HepG2 (cell line): Measurements from ENCODE around the gene NAMPT. TPM values are rescaled to one million over a fixed set of nuclear protein-coding genes. Genes with fewer than 3 reads are reported as not detected.

Experiments used
- ATAC-seq: fragments of 200-7000 bp; cut with Tn5 transposase; 3 replicates; pipeline ENCODE4 v1.9.1; 2020; ENCODE audit warnings: mild to moderate bottlenecking, moderate library complexity
- BruUV-seq: library from RNA; stranded (reverse); fragments of 400-500 nt; replicated peaks from 2 replicates; lab custom pipeline; 2021; lab: Mats Ljungman, UMichigan
- CTCF ChIA-PET: fragments of 300-600 bp; formaldehyde crosslinking; extraction: SDS; loops from one replicate; lab custom pipeline; 2021; ENCODE audit warnings: low total read pairs, inconsistent platforms, low intra/inter-chr PET ratio; lab: Yijun Ruan, JAX
- POLR2A ChIA-PET: fragments of 350-600 bp; sonication (Branson Sonifier 250); formaldehyde crosslinking; loops from one replicate; lab custom pipeline; 2020; ENCODE audit warnings: antibody characterized with exemption, inconsistent platforms; lab: Yijun Ruan, JAX
- DNase-seq: peaks from one replicate; pipeline ENCODE4 v3.0.0-alpha.2; 2015; ENCODE audit warnings: low spot score
- FAIRE-seq: peaks from 3 replicates; lab custom pipeline; 2011; peaks lifted over from hg19 to GRCh38; lab: Jason Lieb, UNC
- H2AFZ ChIP-seq: one replicate; pipeline ENCODE4 v1.6.1; 2011; ENCODE audit warnings: low read length, inconsistent platforms
- H3K27ac ChIP-seq: fragments of 300-600 bp; 3 replicates; pipeline ENCODE4 v1.8.0; 2011; ENCODE audit warnings: mixed run types, mild to moderate bottlenecking, mixed read lengths, low read length, inconsistent platforms; ENCODE audit not compliant: insufficient read depth; ENCODE audit errors: extremely low read length
- H3K27me3 ChIP-seq, 2 experiments: fragments of 200-600 bp in 1 of 2; 2 replicates in 1 of 2; 3 replicates in 1 of 2; pipeline versions ENCODE4 v1.6.0 to v1.8.0; 2011; ENCODE audit warnings: low read length in 2 of 2, mild to moderate bottlenecking in 2 of 2, moderate library complexity in 2 of 2, inconsistent platforms in 1 of 2; ENCODE audit not compliant: insufficient read depth in 2 of 2, control insufficient read depth in 1 of 2
- H3K36me3 ChIP-seq, 2 experiments: fragments of 200-600 bp in 1 of 2; replicated peaks in 1 of 2; 2 replicates in 1 of 2; 3 replicates in 1 of 2; pipeline versions ENCODE4 v1.5.1 to v1.8.0; 2011; ENCODE audit warnings: low read length in 2 of 2, inconsistent platforms in 1 of 2; ENCODE audit not compliant: insufficient read depth in 2 of 2, control insufficient read depth in 1 of 2
- H3K4me1 ChIP-seq: 2 replicates; pipeline ENCODE4 v1.5.1; 2012; ENCODE audit warnings: low read length, inconsistent platforms; ENCODE audit not compliant: insufficient read depth
- H3K4me2 ChIP-seq: 2 replicates; pipeline ENCODE4 v1.6.0; 2011; ENCODE audit warnings: low read depth, low read length, inconsistent platforms
- H3K4me3 ChIP-seq, 3 experiments: fragments of 200-600 bp in 1 of 3; sonication (generic), shearing (Covaris generic) in 1 of 3; replicated peaks in 1 of 3; 2 replicates each; pipeline ENCODE4 v1.5.1; 2011 to 2016; ENCODE audit warnings: low read length in 3 of 3, inconsistent platforms in 2 of 3, low read depth in 2 of 3, mild to moderate bottlenecking in 2 of 3, control low read depth in 1 of 3, mixed read lengths in 1 of 3; ENCODE audit not compliant: insufficient read depth in 1 of 3
- H3K79me2 ChIP-seq: one replicate; pipeline ENCODE4 v1.6.1; 2011; ENCODE audit warnings: low read length, inconsistent platforms; ENCODE audit not compliant: insufficient read depth
- H3K9ac ChIP-seq: 2 replicates; pipeline ENCODE4 v1.6.0; 2011; ENCODE audit warnings: mild to moderate bottlenecking, low read depth, low read length, inconsistent platforms; ENCODE audit not compliant: insufficient read depth
- H3K9me3 ChIP-seq: 2 replicates; pipeline ENCODE4 v1.5.1; 2012; ENCODE audit warnings: mild to moderate bottlenecking, low read length
- H4K20me1 ChIP-seq: 2 replicates; pipeline ENCODE4 v1.6.0; 2011; ENCODE audit warnings: inconsistent platforms, mild to moderate bottlenecking, low read length, moderate library complexity; ENCODE audit not compliant: insufficient read depth
- ARID2 ChIP-seq: sonication (generic); formaldehyde crosslinking; IDR thresholded peaks from 2 replicates; pipeline ENCODE4 v1.8.1; 2022; ENCODE audit warnings: mild to moderate bottlenecking, missing genetic modification reagents, borderline replicate concordance
- BRD4 ChIP-seq: sonication (generic); formaldehyde crosslinking; IDR thresholded peaks from 2 replicates; pipeline ENCODE4 v1.4.0; 2020; ENCODE audit warnings: missing genetic modification reagents
- BRF2 ChIP-seq: sonication (generic); formaldehyde crosslinking; IDR thresholded peaks from 2 replicates; pipeline ENCODE4 v1.8.1; 2022; ENCODE audit warnings: mild to moderate bottlenecking, missing genetic modification reagents
- FOSL2 ChIP-seq: sonication (generic); formaldehyde crosslinking; IDR thresholded peaks from 2 replicates; pipeline ENCODE4 v1.4.0; 2020; ENCODE audit warnings: missing genetic modification reagents
- HDAC1 ChIP-seq: sonication (generic); formaldehyde crosslinking; IDR thresholded peaks from 2 replicates; pipeline ENCODE4 v1.5.1; 2020; ENCODE audit warnings: mild to moderate bottlenecking, missing genetic modification reagents
- NBN ChIP-seq: fragments of 450-650 bp; conservative IDR thresholded peaks from 2 replicates; pipeline ENCODE4 v1.6.1; 2017
- NFKB2 ChIP-seq: sonication (generic); formaldehyde crosslinking; IDR thresholded peaks from 2 replicates; pipeline ENCODE4 v1.4.0; 2020; ENCODE audit warnings: missing genetic modification reagents, borderline replicate concordance
- SAP130 ChIP-seq: IDR thresholded peaks from 2 replicates; pipeline ENCODE4 v1.6.1; 2016; ENCODE audit warnings: low read depth
- ZC3H4 ChIP-seq: sonication (generic); formaldehyde crosslinking; IDR thresholded peaks from 2 replicates; pipeline ENCODE4 v1.4.0; 2020; ENCODE audit warnings: missing genetic modification reagents, borderline replicate concordance
- ZFY ChIP-seq: sonication (generic); formaldehyde crosslinking; IDR thresholded peaks from 2 replicates; pipeline ENCODE4 v1.4.0; 2020; ENCODE audit warnings: missing genetic modification reagents
- ZKSCAN8 ChIP-seq: IDR thresholded peaks from 2 replicates; pipeline ENCODE4 v1.6.1; 2016; ENCODE audit warnings: borderline replicate concordance, missing genetic modification reagents, missing compliant biosample characterization
- ZNF205 ChIP-seq: IDR thresholded peaks from 2 replicates; pipeline ENCODE4 v1.6.1; 2018; ENCODE audit warnings: missing biosample characterization, missing genetic modification reagents
- ZNF263 ChIP-seq: sonication (generic); formaldehyde crosslinking; IDR thresholded peaks from 2 replicates; pipeline ENCODE4 v1.4.0; 2020; ENCODE audit warnings: missing genetic modification reagents
- ZNF441 ChIP-seq: sonication (generic); formaldehyde crosslinking; IDR thresholded peaks from 2 replicates; pipeline ENCODE4 v1.7.0; 2021; ENCODE audit warnings: missing genetic modification reagents, borderline replicate concordance
- ZNF503 ChIP-seq: sonication (generic); formaldehyde crosslinking; IDR thresholded peaks from 2 replicates; pipeline ENCODE4 v1.4.0; 2020; ENCODE audit warnings: missing genetic modification reagents
- ZNF607 ChIP-seq: sonication (generic); formaldehyde crosslinking; IDR thresholded peaks from 2 replicates; pipeline ENCODE4 v1.5.1; 2020; ENCODE audit warnings: missing genetic modification reagents, mild to moderate bottlenecking, borderline replicate concordance
- WGBS: methylation state at CpG from one replicate; pipeline ENCODE4 v1.1.6; 2017; ENCODE audit warnings: low lambda C conversion rate; 5-methylcytosine and 5-hydroxymethylcytosine counted together
- in situ Hi-C: cut with HindIII; loops from 2 replicates; pipeline ENCODE4 v1.10.0; 2017; ENCODE audit warnings: low pct_unique_long_range_greater_than_20kb; ENCODE audit not compliant: extremely low pct_ligation_motif_present
- intact Hi-C: fragments of 100-400 bp; cut with micrococcal nuclease; formaldehyde crosslinking; loops from one replicate; pipeline ENCODE4 v1.10.0; 2022; ENCODE audit not compliant: unreplicated experiment
- polyA plus RNA-seq, 8 experiments: library from polyadenylated mRNA; depleted of rRNA in 3 of 8; stranded (reverse) in 7 of 8; unstranded in 1 of 8; fragments of >200 nt; fragmentation: Illumina TruSeq in 4 of 8; extraction: Trizol in 4 of 8; gene quantifications; 2 replicates each; pipeline versions ENCODE4 v1.2.1 to v1.2.3, GENCODE V29; 2011 to 2016; ENCODE audit warnings: low read depth in 4 of 8, missing spikeins in 1 of 8, mixed read lengths in 1 of 8; ENCODE audit not compliant: insufficient read depth in 1 of 8
- total RNA-seq, 5 experiments: library from RNA; depleted of rRNA; stranded (reverse); fragments of >200 nt; fragmentation: Illumina TruSeq; extraction: Trizol; gene quantifications; 2 replicates each; pipeline ENCODE4 v1.2.3, GENCODE V29; 2016; ENCODE audit warnings: low read depth in 1 of 5
- TF ChIP-seq, protein P1 (sequence below): sonication (generic); formaldehyde crosslinking; IDR thresholded peaks from 2 replicates; pipeline ENCODE4 v1.4.0; 2020; ENCODE audit warnings: mild to moderate bottlenecking, missing genetic modification reagents
- TF ChIP-seq, protein P2 (sequence below): sonication (generic); formaldehyde crosslinking; IDR thresholded peaks from 2 replicates; pipeline ENCODE4 v1.8.1; 2023; ENCODE audit warnings: missing genetic modification reagents, mild to moderate bottlenecking, borderline replicate concordance

NAMPT gene
- total and polyA plus RNA-seq, 2 of the 13 experiments (the other 11 are each of a cell fraction or from before 2014, with no cell fraction given), result 15.8 to 67.7 TPM

DNA sequence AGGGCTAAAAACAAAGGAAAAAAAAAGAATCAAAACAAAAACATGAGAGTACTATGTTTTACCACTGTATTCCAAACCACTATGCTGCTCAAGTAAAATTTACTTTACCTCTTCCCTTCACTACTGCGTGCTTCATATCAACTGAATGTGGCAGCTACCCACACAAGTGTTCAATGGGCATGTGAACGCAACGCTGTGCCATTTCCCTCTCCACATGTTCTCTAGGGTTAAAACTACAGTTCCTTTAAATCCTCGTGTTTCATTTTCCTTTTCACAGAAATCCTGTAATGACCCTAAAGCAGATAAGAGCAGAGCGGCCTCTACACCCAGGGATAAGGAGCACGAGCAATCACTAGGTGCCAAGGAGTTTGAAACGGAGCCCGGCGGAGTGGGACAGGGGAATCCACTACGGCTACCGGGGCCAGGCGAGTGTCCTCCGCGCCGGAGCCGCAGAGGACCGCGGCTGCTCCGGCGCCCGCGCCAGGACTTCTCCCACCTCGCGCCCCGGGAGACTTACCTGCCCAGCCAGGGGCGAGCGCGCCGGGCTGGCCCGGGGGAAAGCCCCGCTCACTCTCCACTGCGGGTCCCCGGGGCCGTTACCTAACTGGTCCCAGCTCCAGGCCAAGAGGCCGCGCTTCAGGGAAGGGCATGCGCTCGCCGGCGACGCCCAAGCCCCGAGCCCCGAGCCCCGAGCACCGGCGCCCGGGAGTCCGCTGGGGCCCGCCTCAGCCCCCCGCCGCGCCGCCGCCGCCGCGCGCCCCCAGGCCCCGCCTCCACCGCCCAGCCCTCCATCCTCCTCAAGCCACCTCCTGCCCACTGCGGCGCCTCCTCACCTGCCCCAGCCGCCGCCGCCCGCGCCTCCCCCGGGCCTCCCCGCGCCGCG is 711 bp downstream of the NAMPT start:
- ChIA-PET CTCF (no interaction called here), POLR2A (interaction anchor here (1.2 to 1.4 kb wide), 6 partner anchors 11 to 885 kb away, joined by 3 to 6 read pairs (median 4); partner anchors contain the start of genes EFCAB10, HBP1 and SYPL1)
- peak; percentile 59 for FAIRE-seq
- peak; percentile 64 for ATAC-seq
- H3K9ac ChIP-seq, result peak overlapping the region; percentile 76
- in situ Hi-C loops, result no loop called here
- peak overlapping the region; percentile 65 for H3K27ac ChIP-seq
- H3K4me2 ChIP-seq, result peak overlapping the region; percentile 73
- intact Hi-C loops, result loop anchor here (2.0 to 10.0 kb wide), 2 partner anchors 43 to 881 kb away; partner anchors contain the start of gene HBP1
- 1% methylated on average over 25 of the region's 72 CpGs for WGBS
- H3K4me1 ChIP-seq, result peaks cover 49% of the 10 kb centered on the region
- H4K20me1 ChIP-seq, result peaks cover 13% of the 10 kb centered on the region; the same call in 1 of the 2 replicates
- no peaks in the 10 kb centered on the region for H3K36me3 ChIP-seq
- H3K27me3 ChIP-seq, result no peaks in the 10 kb centered on the region
- peaks cover 50% of the 10 kb centered on the region for H3K79me2 ChIP-seq
- peak overlapping the region; percentile 83 to 90 (median 88) for H3K4me3 ChIP-seq
- H3K9me3 ChIP-seq, result no peaks in the 10 kb centered on the region
- DNase-seq, result peak; percentile 8
- BruUV-seq, result no TSS peak
- no peak overlapping the region for H2AFZ ChIP-seq
- TF ChIP-seq ZC3H4 (CRISPR knock-in tag) (no peak), ZNF205 (CRISPR knock-in tag) (0 out of 2 replicates have a peak, but pooled peaks have one; percentile 36), NBN (no peak), ZFY (CRISPR knock-in tag) (peak; percentile 42; the same call in 1 of the 2 replicates), FOSL2 (CRISPR knock-in tag) (no peak), NFKB2 (CRISPR knock-in tag) (0 out of 2 replicates have a peak, but pooled peaks have one; percentile 22), ZKSCAN8 (no peak), SAP130 (CRISPR knock-in tag) (peak; percentile 63), BRD4 (CRISPR knock-in tag) (0 out of 2 replicates have a peak, but pooled peaks have one; percentile 23), ARID2 (CRISPR knock-in tag) (0 out of 2 replicates have a peak, but pooled peaks have one; percentile 52), ZNF503 (CRISPR knock-in tag) (0 out of 2 replicates have a peak, but pooled peaks have one; percentile 20), ZNF441 (CRISPR knock-in tag) (0 out of 2 replicates have a peak, but pooled peaks have one; percentile 23), HDAC1 (peak; percentile 26; the same call in 1 of the 2 replicates), ZNF607 (0 out of 2 replicates have a peak, but pooled peaks have one; percentile 14), BRF2 (no peak), ZNF263 (CRISPR knock-in tag) (0 out of 2 replicates have a peak, but pooled peaks have one; percentile 35)
- TF ChIP-seq, protein P1, sequence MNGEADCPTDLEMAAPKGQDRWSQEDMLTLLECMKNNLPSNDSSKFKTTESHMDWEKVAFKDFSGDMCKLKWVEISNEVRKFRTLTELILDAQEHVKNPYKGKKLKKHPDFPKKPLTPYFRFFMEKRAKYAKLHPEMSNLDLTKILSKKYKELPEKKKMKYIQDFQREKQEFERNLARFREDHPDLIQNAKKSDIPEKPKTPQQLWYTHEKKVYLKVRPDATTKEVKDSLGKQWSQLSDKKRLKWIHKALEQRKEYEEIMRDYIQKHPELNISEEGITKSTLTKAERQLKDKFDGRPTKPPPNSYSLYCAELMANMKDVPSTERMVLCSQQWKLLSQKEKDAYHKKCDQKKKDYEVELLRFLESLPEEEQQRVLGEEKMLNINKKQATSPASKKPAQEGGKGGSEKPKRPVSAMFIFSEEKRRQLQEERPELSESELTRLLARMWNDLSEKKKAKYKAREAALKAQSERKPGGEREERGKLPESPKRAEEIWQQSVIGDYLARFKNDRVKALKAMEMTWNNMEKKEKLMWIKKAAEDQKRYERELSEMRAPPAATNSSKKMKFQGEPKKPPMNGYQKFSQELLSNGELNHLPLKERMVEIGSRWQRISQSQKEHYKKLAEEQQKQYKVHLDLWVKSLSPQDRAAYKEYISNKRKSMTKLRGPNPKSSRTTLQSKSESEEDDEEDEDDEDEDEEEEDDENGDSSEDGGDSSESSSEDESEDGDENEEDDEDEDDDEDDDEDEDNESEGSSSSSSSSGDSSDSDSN (CRISPR knock-in tag), result peak; percentile 83
- TF ChIP-seq, protein P2, sequence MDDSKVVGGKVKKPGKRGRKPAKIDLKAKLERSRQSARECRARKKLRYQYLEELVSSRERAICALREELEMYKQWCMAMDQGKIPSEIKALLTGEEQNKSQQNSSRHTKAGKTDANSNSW (CRISPR knock-in tag), result no peak
